HepG2 (cell line): Measurements from ENCODE around the gene NOSIP. TPM values are rescaled to one million over a fixed set of nuclear protein-coding genes. Genes with fewer than 3 reads are reported as not detected.

Source experiments
- ATAC-seq: fragments of 200-7000 bp; cut with Tn5 transposase; 3 replicates; pipeline ENCODE4 v1.9.1; 2020; ENCODE audit warnings: mild to moderate bottlenecking, moderate library complexity
- BruUV-seq: library from RNA; stranded (reverse); fragments of 400-500 nt; replicated peaks from 2 replicates; lab custom pipeline; 2021; lab: Mats Ljungman, UMichigan
- CTCF ChIA-PET: fragments of 300-600 bp; formaldehyde crosslinking; extraction: SDS; loops from one replicate; lab custom pipeline; 2021; ENCODE audit warnings: low total read pairs, inconsistent platforms, low intra/inter-chr PET ratio; lab: Yijun Ruan, JAX
- POLR2A ChIA-PET: fragments of 350-600 bp; sonication (Branson Sonifier 250); formaldehyde crosslinking; loops from one replicate; lab custom pipeline; 2020; ENCODE audit warnings: antibody characterized with exemption, inconsistent platforms; lab: Yijun Ruan, JAX
- DNase-seq: peaks from one replicate; pipeline ENCODE4 v3.0.0-alpha.2; 2015; ENCODE audit warnings: low spot score
- FAIRE-seq: peaks from 3 replicates; lab custom pipeline; 2011; peaks lifted over from hg19 to GRCh38; lab: Jason Lieb, UNC
- H2AFZ ChIP-seq: one replicate; pipeline ENCODE4 v1.6.1; 2011; ENCODE audit warnings: low read length, inconsistent platforms
- H3K27ac ChIP-seq: fragments of 300-600 bp; 3 replicates; pipeline ENCODE4 v1.8.0; 2011; ENCODE audit warnings: mixed run types, mild to moderate bottlenecking, mixed read lengths, low read length, inconsistent platforms; ENCODE audit not compliant: insufficient read depth; ENCODE audit errors: extremely low read length
- H3K27me3 ChIP-seq, 2 experiments: fragments of 200-600 bp in 1 of 2; 2 replicates in 1 of 2; 3 replicates in 1 of 2; pipeline versions ENCODE4 v1.6.0 to v1.8.0; 2011; ENCODE audit warnings: low read length in 2 of 2, mild to moderate bottlenecking in 2 of 2, moderate library complexity in 2 of 2, inconsistent platforms in 1 of 2; ENCODE audit not compliant: insufficient read depth in 2 of 2, control insufficient read depth in 1 of 2
- H3K36me3 ChIP-seq, 2 experiments: fragments of 200-600 bp in 1 of 2; replicated peaks in 1 of 2; 2 replicates in 1 of 2; 3 replicates in 1 of 2; pipeline versions ENCODE4 v1.5.1 to v1.8.0; 2011; ENCODE audit warnings: low read length in 2 of 2, inconsistent platforms in 1 of 2; ENCODE audit not compliant: insufficient read depth in 2 of 2, control insufficient read depth in 1 of 2
- H3K4me1 ChIP-seq: 2 replicates; pipeline ENCODE4 v1.5.1; 2012; ENCODE audit warnings: low read length, inconsistent platforms; ENCODE audit not compliant: insufficient read depth
- H3K4me2 ChIP-seq: 2 replicates; pipeline ENCODE4 v1.6.0; 2011; ENCODE audit warnings: low read depth, low read length, inconsistent platforms
- H3K4me3 ChIP-seq, 3 experiments: fragments of 200-600 bp in 1 of 3; sonication (generic), shearing (Covaris generic) in 1 of 3; replicated peaks in 1 of 3; 2 replicates each; pipeline ENCODE4 v1.5.1; 2011 to 2016; ENCODE audit warnings: low read length in 3 of 3, inconsistent platforms in 2 of 3, low read depth in 2 of 3, mild to moderate bottlenecking in 2 of 3, control low read depth in 1 of 3, mixed read lengths in 1 of 3; ENCODE audit not compliant: insufficient read depth in 1 of 3
- H3K79me2 ChIP-seq: one replicate; pipeline ENCODE4 v1.6.1; 2011; ENCODE audit warnings: low read length, inconsistent platforms; ENCODE audit not compliant: insufficient read depth
- H3K9ac ChIP-seq: 2 replicates; pipeline ENCODE4 v1.6.0; 2011; ENCODE audit warnings: mild to moderate bottlenecking, low read depth, low read length, inconsistent platforms; ENCODE audit not compliant: insufficient read depth
- H3K9me3 ChIP-seq: 2 replicates; pipeline ENCODE4 v1.5.1; 2012; ENCODE audit warnings: mild to moderate bottlenecking, low read length
- H4K20me1 ChIP-seq: 2 replicates; pipeline ENCODE4 v1.6.0; 2011; ENCODE audit warnings: inconsistent platforms, mild to moderate bottlenecking, low read length, moderate library complexity; ENCODE audit not compliant: insufficient read depth
- BCL3 ChIP-seq: sonication (generic); formaldehyde crosslinking; IDR thresholded peaks from 2 replicates; pipeline ENCODE4 v1.5.1; 2020; ENCODE audit warnings: mild to moderate bottlenecking, missing genetic modification reagents, moderate library complexity
- ZFP82 ChIP-seq: sonication (generic); formaldehyde crosslinking; IDR thresholded peaks from 2 replicates; pipeline ENCODE4 v1.5.1; 2020; ENCODE audit warnings: mild to moderate bottlenecking, missing genetic modification reagents, borderline replicate concordance
- ZNF800 ChIP-seq: sonication (generic); formaldehyde crosslinking; IDR thresholded peaks from 2 replicates; pipeline ENCODE4 v1.4.0; 2020; ENCODE audit warnings: missing genetic modification reagents
- WGBS: methylation state at CpG from one replicate; pipeline ENCODE4 v1.1.6; 2017; ENCODE audit warnings: low lambda C conversion rate; 5-methylcytosine and 5-hydroxymethylcytosine counted together
- in situ Hi-C: cut with HindIII; loops from 2 replicates; pipeline ENCODE4 v1.10.0; 2017; ENCODE audit warnings: low pct_unique_long_range_greater_than_20kb; ENCODE audit not compliant: extremely low pct_ligation_motif_present
- intact Hi-C: fragments of 100-400 bp; cut with micrococcal nuclease; formaldehyde crosslinking; loops from one replicate; pipeline ENCODE4 v1.10.0; 2022; ENCODE audit not compliant: unreplicated experiment
- polyA plus RNA-seq, 8 experiments: library from polyadenylated mRNA; depleted of rRNA in 3 of 8; stranded (reverse) in 7 of 8; unstranded in 1 of 8; fragments of >200 nt; fragmentation: Illumina TruSeq in 4 of 8; extraction: Trizol in 4 of 8; gene quantifications; 2 replicates each; pipeline versions ENCODE4 v1.2.1 to v1.2.3, GENCODE V29; 2011 to 2016; ENCODE audit warnings: low read depth in 4 of 8, missing spikeins in 1 of 8, mixed read lengths in 1 of 8; ENCODE audit not compliant: insufficient read depth in 1 of 8
- total RNA-seq, 5 experiments: library from RNA; depleted of rRNA; stranded (reverse); fragments of >200 nt; fragmentation: Illumina TruSeq; extraction: Trizol; gene quantifications; 2 replicates each; pipeline ENCODE4 v1.2.3, GENCODE V29; 2016; ENCODE audit warnings: low read depth in 1 of 5

NOSIP gene
- total and polyA plus RNA-seq, 2 of the 13 experiments (the other 11 are each of a cell fraction or from before 2014, with no cell fraction given): 54.3 to 78.0 TPM

GRCh38 chr19:49579193-49579592 lies 1.2 kb downstream of the NOSIP start:
- ATAC-seq (no peak), FAIRE-seq (no peak), DNase-seq (no peak)
- H3K27ac ChIP-seq: peak overlapping the region; percentile 61
- H3K27me3 ChIP-seq: peaks cover 0 to 5% of the 10 kb centered on the region in 2 experiments; a peak in 1 of 5 replicates
- in situ Hi-C loops: no loop called here
- peaks cover 1 to 10% of the 10 kb centered on the region in 2 experiments; a peak in 2 of 5 replicates for H3K36me3 ChIP-seq
- H3K9me3 ChIP-seq: no peaks in the 10 kb centered on the region
- H3K79me2 ChIP-seq: peaks cover 46% of the 10 kb centered on the region
- no peaks in the 10 kb centered on the region for H4K20me1 ChIP-seq
- WGBS: 77% methylated on average over 4 of the region's 4 CpGs
- no TSS peak for BruUV-seq
- TF ChIP-seq ZNF800 (CRISPR knock-in tag) (no peak), BCL3 (CRISPR knock-in tag) (no peak), ZFP82 (no peak)
- H3K4me2 ChIP-seq: peak overlapping the region; percentile 88
- no peak overlapping the region for H2AFZ ChIP-seq
- H3K9ac ChIP-seq: peak overlapping the region; percentile 94
- peak overlapping the region; percentile 75 to 94 (median 88); a peak in 5 of 6 replicates for H3K4me3 ChIP-seq
- peaks cover 31% of the 10 kb centered on the region for H3K4me1 ChIP-seq
- POLR2A ChIA-PET: interaction anchor here (1.6 to 3.7 kb wide), 5 partner anchors 8 to 80 kb away, joined by 5 to 22 read pairs (median 19); partner anchors contain the start of genes PRR12, RRAS and SCAF1
- CTCF ChIA-PET: interaction anchor here (2.8 kb wide), 1 partner anchor 9 kb away, joined by 8 read pairs; no protein-coding TSS in a partner anchor
- intact Hi-C loops: no loop called here
